ENCODE measurements around the gene TCF12. TPM values are rescaled to one million over a fixed set of nuclear protein-coding genes. Genes with fewer than 3 reads are reported as not detected.

The TCF12 gene
- total and polyA plus RNA-seq, 2 donors (not counting 3 experiments of a cell fraction or from before 2014, with no cell fraction given) = 72.1 to 133 TPM

GRCh38 chr15:57144448-57144847 is 226.0 kb downstream of the TCF12 start:
- Histone ChIP-seq H3K9ac (replicated peaks; ENCODE audit: extremely low read depth, insufficient read depth, low read length) (no peak overlapping the region), H3K79me2 (ENCODE audit: control insufficient read depth, insufficient read depth, low read length) (peaks cover 14% of the 10 kb centered on the region), H2AFZ (ENCODE audit: low read depth, low read length) (no peak overlapping the region), H3K36me3 (ENCODE audit: control insufficient read depth in 2 of 2, extremely low read depth in 1 of 2, insufficient read depth in 2 of 2, low read length in 2 of 2) (no peaks in the 10 kb centered on the region), H3K4me1 (ENCODE audit: control insufficient read depth, extremely low read depth, insufficient read depth, low read length) (peaks cover 16% of the 10 kb centered on the region), H3K27ac (ENCODE audit: insufficient read depth, low read depth, low read length) (no peak overlapping the region), H3K9me3 (replicated peaks; ENCODE audit: control insufficient read depth, insufficient read depth, low read length) (no peaks in the 10 kb centered on the region), H3K4me2 (ENCODE audit: insufficient read depth, low read length) (no peak overlapping the region), H3K4me3 (replicated peaks in 1 of 3; ENCODE audit: insufficient read depth in 1 of 3, low read depth in 1 of 3, low read length in 3 of 3) (no peak overlapping the region), H3K9me1 (replicated peaks; ENCODE audit: control insufficient read depth, extremely low read depth, insufficient read depth, low read length) (no peaks in the 10 kb centered on the region), H4K20me1 (replicated peaks; ENCODE audit: control insufficient read depth, extremely low read depth, insufficient read depth, low read length) (no peaks in the 10 kb centered on the region), H3K27me3 (ENCODE audit: control insufficient read depth in 2 of 2, insufficient read depth in 2 of 2, low read length in 2 of 2) (no peaks in the 10 kb centered on the region)
- ChIA-PET POLR2A (no interaction called here), CTCF (interaction anchor here (0.6 to 6.9 kb wide), 12 partner anchors 14 to 654 kb away, joined by 3 to 127 read pairs (median 8); no protein-coding TSS in a partner anchor)
- dilution Hi-C loops (cut with MboI; ENCODE audit: extremely low pct_ligation_motif_present, low sequenced_read_pairs) (no loop called here), intact Hi-C loops (cut with micrococcal nuclease) (no loop called here)
- BruUV-seq (replicated peaks) = no TSS peak
- TF ChIP-seq, protein P1, sequence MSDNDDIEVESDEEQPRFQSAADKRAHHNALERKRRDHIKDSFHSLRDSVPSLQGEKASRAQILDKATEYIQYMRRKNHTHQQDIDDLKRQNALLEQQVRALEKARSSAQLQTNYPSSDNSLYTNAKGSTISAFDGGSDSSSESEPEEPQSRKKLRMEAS (IDR thresholded peaks at IDR 0.05; ENCODE audit: insufficient read depth, insufficient read length) = no peak
- TF ChIP-seq FOS (IDR thresholded peaks at IDR 0.05; ENCODE audit: borderline replicate concordance, insufficient read depth, low read length) (no peak), POLR2A (IDR thresholded peaks at IDR 0.05; ENCODE audit: low read depth, low read length) (no peak), JUN (IDR thresholded peaks at IDR 0.05; ENCODE audit: borderline replicate concordance, insufficient read depth, insufficient read length, low read depth) (no peak), POLR2AphosphoS5 (IDR thresholded peaks at IDR 0.05; ENCODE audit: insufficient read depth, low read depth, low read length) (no peak), GATA2 (IDR thresholded peaks at IDR 0.05; ENCODE audit: insufficient read depth, insufficient read length, low read depth, low read length) (no peak), EZH2 (IDR thresholded peaks at IDR 0.05; ENCODE audit: borderline replicate concordance, low read depth, low read length, severe bottlenecking) (no peak), MYC (IDR thresholded peaks at IDR 0.05; ENCODE audit: low read depth, low read length) (no peak)
- TF ChIP-seq, protein P2, sequence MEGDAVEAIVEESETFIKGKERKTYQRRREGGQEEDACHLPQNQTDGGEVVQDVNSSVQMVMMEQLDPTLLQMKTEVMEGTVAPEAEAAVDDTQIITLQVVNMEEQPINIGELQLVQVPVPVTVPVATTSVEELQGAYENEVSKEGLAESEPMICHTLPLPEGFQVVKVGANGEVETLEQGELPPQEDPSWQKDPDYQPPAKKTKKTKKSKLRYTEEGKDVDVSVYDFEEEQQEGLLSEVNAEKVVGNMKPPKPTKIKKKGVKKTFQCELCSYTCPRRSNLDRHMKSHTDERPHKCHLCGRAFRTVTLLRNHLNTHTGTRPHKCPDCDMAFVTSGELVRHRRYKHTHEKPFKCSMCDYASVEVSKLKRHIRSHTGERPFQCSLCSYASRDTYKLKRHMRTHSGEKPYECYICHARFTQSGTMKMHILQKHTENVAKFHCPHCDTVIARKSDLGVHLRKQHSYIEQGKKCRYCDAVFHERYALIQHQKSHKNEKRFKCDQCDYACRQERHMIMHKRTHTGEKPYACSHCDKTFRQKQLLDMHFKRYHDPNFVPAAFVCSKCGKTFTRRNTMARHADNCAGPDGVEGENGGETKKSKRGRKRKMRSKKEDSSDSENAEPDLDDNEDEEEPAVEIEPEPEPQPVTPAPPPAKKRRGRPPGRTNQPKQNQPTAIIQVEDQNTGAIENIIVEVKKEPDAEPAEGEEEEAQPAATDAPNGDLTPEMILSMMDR (IDR thresholded peaks at IDR 0.05; ENCODE audit: extremely low read depth in 1 of 2, insufficient read depth in 1 of 2, low read depth in 1 of 2, low read length in 2 of 2) = no peak
- no peak for DNase-seq (ENCODE audit: low read depth, low spot score)
- no peak for FAIRE-seq
